Activated CD4-positive, CD25-positive, alpha-beta regulatory T cell treated with anti-CD3 and anti-CD28 coated beads, Interleukin-2, amount 50 U/mL, for 24 hours (primary cell): ENCODE data around the gene MGAT2.
A peak's percentile ranks its signal among the peaks of the same experiment; 100 is the strongest.
"Not testable (repeated sequence)": the region's sequence is repeated elsewhere in the genome, so short reads cannot be mapped to it uniquely, and the experiment has no call there.

Experiments
- ATAC-seq, 2 donors: fragments of 150-1000 bp; cut with Tn5 transposase; one replicate each; pipeline ENCODE4 v1.10.0; 2021; ENCODE audit warnings: mild to moderate bottlenecking in 1 of 2, moderate library complexity in 1 of 2

Gene MGAT2

GRCh38 chr14:49612671-49613070 is 7.9 kb upstream of the MGAT2 start:
- ATAC-seq: no peak

- no peak for ATAC-seq
These were observed 6.4 kb upstream of the MGAT2 start for GRCh38 chr14:49614196-49614595.

- ATAC-seq: no peak
These were observed 4.8 kb upstream of the MGAT2 start for GRCh38 chr14:49615776-49616175.

DNA sequence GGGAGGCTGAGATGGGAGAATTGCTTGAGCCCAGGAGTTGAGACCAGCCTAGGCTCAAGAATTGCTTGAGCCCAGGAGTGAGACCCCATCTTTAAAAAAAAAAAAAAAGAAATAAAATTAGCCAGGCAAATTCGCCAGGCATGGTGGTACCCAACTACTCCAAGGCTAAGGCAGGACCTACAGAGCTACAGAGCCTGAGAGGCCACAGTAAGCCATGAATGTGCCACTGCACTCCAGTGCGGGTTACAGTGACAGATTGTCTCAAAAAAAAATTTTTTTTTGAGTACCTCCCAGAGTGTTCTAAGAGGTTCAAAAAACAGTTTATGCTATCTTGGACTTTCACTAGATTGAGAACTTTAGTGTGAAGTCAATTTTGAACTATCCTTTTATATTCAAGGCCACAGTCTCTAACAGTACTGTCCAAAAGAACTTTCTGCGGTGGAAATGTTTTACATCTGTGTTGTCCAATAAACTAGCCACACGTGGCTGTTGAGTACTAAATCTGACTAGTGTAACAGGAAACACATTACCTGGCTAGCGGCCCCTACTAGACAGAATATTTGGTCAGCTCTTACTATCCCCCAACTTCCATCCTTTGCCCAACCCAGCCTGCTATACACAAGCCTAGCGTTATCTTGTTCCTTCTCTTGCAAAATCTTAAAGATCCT is 2.6 kb upstream of the MGAT2 start:
- ATAC-seq: no peak

DNA sequence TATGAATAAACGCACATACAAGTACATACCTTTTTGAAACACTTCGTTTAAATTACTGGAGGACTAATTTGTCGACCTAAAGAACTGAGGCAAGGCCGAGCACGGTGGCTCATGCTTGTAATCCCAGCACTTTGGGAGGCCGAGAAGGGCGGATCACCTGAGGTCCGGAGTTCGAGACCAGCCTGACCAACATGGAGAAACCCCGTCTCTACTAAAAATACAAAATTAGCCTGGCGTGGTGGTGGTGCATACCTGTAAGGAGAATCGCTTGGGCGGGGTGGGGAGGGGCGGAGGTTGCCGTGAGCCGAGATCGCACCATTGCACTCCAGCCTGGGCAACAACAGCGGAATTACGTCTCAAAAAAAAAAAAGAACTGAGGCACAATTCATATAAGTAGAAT is 1.3 kb upstream of the MGAT2 start:
- not testable (repeated sequence) for ATAC-seq

- ATAC-seq: no peak
These were observed 869 bp upstream of the MGAT2 start for GRCh38 chr14:49619730-49620129.

- peak; percentile 4 to 5 for ATAC-seq
These were observed 699 bp downstream of the MGAT2 start for GRCh38 chr14:49621114-49621881.

DNA sequence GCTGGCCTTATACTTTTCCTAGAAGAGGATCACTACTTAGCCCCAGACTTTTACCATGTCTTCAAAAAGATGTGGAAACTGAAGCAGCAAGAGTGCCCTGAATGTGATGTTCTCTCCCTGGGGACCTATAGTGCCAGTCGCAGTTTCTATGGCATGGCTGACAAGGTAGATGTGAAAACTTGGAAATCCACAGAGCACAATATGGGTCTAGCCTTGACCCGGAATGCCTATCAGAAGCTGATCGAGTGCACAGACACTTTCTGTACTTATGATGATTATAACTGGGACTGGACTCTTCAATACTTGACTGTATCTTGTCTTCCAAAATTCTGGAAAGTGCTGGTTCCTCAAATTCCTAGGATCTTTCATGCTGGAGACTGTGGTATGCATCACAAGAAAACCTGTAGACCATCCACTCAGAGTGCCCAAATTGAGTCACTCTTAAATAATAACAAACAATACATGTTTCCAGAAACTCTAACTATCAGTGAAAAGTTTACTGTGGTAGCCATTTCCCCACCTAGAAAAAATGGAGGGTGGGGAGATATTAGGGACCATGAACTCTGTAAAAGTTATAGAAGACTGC is 1.5 kb downstream of the MGAT2 start:
- ATAC-seq: no peak

- ATAC-seq: no peak
These were observed 2.8 kb downstream of the MGAT2 start for GRCh38 chr14:49623387-49623786.

- peak in 1 of 2 donors; percentile 2 for ATAC-seq
These were observed 3.6 kb downstream of the MGAT2 start for GRCh38 chr14:49623941-49624839.

DNA sequence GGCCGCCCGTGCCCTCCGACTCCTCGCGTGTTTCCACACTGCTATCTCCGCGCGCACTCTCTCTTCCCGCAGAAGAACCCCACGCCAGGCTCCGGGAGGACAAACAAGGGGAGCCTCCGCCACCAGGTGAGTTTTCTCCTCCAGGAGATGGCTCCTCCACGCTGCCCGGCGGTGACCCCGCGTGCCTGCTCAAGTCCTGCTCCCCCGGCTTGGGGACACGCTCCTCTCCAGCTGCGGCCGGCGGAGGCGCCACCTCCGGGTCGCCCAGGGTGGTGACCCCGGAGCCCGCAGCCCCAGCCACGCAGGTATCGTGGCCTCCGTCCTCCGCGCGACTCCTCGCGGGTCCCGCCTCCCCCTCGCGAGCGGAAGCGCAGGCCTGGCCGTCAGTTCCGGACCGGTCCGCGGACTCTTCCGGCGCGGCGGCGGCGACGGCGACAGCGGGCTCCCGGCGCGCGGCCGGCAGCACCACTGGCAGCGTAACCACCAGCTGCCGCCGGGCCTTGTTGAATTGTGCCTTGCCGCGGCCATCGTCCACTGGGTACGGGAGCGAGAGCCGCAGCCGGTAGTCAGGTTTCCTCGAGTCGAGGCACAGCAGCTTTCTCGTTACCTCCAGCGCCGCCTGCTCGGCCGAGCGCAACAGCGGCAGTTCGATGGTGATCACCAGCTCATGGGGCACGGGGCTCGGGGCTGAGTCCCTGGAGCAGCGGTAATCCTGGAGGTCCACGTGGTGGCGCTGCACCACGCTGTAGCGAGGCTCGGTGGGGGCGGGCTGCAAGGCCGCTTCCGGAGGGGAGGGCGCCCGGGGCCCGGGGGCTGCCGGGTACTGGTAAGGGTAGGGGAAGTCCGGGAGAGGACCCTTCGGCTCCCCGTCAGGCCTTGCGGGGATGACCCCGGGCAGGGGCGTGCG is 13.3 kb downstream of the MGAT2 start:
- peak; percentile 77 to 85 for ATAC-seq

- ATAC-seq: peak; percentile 27 to 39
These were observed 14.1 kb downstream of the MGAT2 start, which contains the start of gene DNAAF2 for GRCh38 chr14:49634547-49635334. Gene DNAAF2, minus strand, starts transcription at chr14:49635244. Its CDS starts 95 bp downstream, at chr14:49635149.

DNA sequence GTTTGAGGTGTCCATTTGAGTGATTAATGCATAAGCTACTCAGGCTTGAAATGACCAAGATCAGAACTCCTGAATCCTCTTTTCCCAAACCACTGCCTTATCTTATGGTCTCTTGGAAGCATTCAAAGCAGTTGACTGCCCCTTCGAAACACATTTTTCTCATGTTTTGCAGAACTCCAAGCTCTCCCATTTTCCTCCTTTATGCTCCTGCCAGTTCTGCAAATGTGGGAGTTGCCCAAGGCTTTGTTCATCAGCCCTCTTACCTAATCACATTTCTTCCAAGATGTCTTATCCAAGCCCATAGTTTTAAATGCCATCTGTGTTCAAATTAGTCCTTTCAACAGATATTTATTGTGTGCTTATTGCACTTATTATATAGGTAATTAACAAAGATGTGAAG is 16.3 kb downstream of the MGAT2 start:
- no peak for ATAC-seq

GRCh38 chr14:49637534-49638078 is 17.0 kb downstream of the MGAT2 start:
- ATAC-seq: no peak

DNA sequence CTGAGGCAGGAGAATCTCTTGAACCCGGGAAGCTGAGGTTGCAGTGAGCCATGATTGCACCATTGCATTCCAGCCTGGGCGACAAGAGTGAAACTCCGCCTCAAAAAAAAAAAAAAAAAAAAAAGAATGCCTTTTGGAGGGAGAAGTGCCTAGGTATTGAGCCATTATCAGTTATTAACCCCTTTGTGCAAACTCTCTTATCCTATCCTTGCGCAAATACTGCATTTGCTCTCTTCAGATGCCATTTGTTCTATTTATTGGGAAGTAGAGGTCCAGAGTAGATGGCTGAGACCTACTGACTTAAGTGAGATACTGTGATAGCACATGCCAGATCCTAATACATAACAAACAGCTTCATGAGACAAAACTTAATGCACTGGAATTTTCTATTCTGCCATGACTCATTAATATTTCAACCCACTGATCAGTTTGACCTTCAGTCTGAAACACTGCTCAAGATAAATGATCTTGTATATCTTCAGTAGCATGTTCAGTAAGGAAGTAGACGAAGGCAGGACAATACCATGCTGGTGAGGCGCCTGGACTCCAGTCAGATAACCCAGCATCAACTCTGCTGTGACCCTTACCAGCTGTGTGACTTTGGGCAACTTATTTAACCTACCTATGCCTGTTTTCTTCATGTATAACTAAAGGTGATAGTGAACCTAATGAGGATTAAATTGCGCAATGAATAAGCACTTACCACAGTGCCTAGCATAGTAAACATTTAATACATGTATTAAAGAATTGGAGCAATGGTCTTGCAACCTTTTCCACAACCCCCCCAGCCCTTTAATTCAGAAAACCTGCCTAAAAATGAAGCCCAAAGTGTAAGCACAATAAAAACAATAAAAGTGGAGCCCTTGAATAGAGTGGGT is 20.2 kb downstream of the MGAT2 start:
- no peak for ATAC-seq

DNA sequence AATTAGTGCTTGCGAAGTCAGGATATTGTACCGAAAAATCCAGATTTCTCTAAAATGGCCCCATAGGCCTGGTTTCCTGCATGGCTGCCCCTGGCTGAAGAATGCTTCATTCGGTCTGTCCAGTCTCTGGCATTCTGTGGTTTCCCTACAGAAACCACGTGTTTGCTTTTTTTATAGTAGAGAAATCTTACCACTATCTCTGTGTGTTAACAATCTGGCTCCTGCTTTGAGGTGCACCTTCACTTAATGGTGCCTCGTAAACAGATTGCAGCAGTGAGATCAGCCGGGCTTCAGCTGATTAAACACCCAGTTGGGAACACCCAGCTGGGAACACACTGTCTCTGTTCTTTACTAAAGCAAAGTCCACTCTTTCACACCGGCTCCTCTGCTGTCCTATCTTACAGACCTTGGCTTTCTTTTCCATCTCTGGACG is 21.1 kb downstream of the MGAT2 start:
- no peak for ATAC-seq

GRCh38 chr14:49642163-49642562 is 21.6 kb downstream of the MGAT2 start:
- ATAC-seq: no peak

DNA sequence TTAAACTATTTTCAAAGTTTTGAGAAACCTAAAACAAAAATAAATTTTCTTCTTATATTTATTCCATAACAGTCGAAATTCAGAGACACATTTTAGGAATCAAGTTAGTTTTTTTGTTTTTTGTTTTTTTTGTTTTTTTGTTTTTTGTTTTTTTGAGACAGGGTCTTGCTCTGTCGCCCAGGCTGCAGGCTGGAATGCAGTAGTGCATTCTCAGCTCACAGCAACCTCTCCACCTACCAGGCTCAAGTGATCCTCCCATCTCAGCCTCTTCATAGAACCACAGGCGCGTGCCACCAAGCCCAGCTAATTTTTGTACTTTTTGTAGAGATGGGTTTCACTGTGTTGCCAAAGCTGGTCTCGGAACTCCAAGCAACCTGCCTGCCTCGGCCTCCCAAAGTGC is 32.9 kb downstream of the MGAT2 start:
- no peak for ATAC-seq

- ATAC-seq: no peak
These were observed 33.9 kb downstream of the MGAT2 start for GRCh38 chr14:49654511-49654910.
